ENCODE data around the gene RNF213. TPM values are rescaled to one million over a fixed set of nuclear protein-coding genes. Genes with fewer than 3 reads are reported as not detected.

Gene RNF213
- total and polyA plus RNA-seq, 4 donors = 18.2 to 104 (median 33.5) TPM

DNA sequence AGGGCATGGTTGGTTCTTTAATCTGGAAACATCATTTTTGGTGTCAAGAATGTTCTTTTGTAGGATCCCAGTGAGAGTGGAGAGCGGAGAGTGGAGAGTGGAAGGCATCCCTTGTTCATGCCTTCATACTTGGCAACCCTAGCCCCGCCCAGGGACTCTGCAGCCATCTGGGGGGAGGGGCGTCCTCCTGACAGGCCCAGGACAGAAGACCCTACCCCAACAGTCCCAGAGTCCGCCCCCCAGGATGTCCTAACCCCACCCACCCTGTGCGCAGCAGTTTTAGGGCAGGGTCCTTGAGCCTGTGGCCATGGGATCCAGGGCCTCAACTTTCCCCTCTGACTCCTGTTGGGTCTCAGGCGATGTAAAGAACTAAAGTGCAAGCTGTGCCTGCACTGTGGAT lies 36.0 kb upstream of the RNF213 start (continued):
- TF ChIP-seq REST (IDR thresholded peaks at IDR 0.05) (no peak), RAD21 (IDR thresholded peaks at IDR 0.05) (no peak), FOXA2 (IDR thresholded peaks at IDR 0.05) (no peak), GABPA (IDR thresholded peaks at IDR 0.05 in 1 of 2, conservative IDR thresholded peaks at IDR 0.05 in 1 of 2) (no peak), SP1 (IDR thresholded peaks at IDR 0.05) (no peak)

DNA sequence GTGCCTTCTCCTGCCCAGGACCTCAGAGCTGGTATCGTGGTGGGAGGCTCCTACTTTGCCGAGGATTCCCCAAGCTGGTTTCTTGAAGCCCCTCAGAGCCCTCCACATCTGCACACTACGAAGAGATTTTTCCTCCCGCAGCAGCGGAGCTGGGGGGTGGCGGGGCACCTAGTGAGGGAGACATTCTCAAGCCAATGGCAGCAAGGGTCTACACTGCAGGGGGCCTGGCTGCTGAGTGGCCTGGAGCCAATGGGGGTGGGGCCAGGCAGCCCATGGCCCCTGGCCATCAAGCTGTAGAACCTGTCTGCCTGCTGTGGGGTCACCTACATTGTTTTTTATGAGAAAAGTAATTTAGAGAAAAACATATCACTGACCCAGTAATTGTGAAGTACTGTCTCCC lies 35.4 kb upstream of the RNF213 start:
- H3K27ac ChIP-seq (ENCODE audit: low read depth in 1 of 2, low read length in 2 of 2) = no peak overlapping the region
- H3K27me3 ChIP-seq (ENCODE audit: control insufficient read depth in 4 of 4, insufficient read depth in 4 of 4, low read length in 3 of 4) = no peaks in the 10 kb centered on the region
- H3K9ac ChIP-seq (ENCODE audit: low read depth in 1 of 2, low read length in 2 of 2) = no peak overlapping the region
- peaks cover 0 to 2% (median 0%) of the 10 kb centered on the region in 4 donors for H3K36me3 ChIP-seq (ENCODE audit: control insufficient read depth in 4 of 4, insufficient read depth in 3 of 4, low read depth in 1 of 4, low read length in 3 of 4)
- H3K4me1 ChIP-seq (ENCODE audit: control insufficient read depth in 4 of 4, insufficient read depth in 4 of 4, low read length in 3 of 4) = peaks cover 0 to 7% (median 5%) of the 10 kb centered on the region in 4 donors
- TF ChIP-seq RXRA (IDR thresholded peaks at IDR 0.05) (no peak), MAX (IDR thresholded peaks at IDR 0.05) (no peak), EGR1 (IDR thresholded peaks at IDR 0.05; ENCODE audit: low read depth in 2 of 2) (no peak), FOXA1 (IDR thresholded peaks at IDR 0.05) (no peak)
- no peak overlapping the region for H3K4me3 ChIP-seq (ENCODE audit: low read depth in 1 of 3, low read length in 3 of 3)
- DNase-seq (ENCODE audit: low spot score) = no peak
- H3K9me3 ChIP-seq (ENCODE audit: control insufficient read depth in 4 of 4, low read length in 3 of 4) = no peaks in the 10 kb centered on the region
- 90% methylated on average over 6 of the region's 6 CpGs for WGBS

GRCh38 chr17:80227156-80227555 lies 33.5 kb upstream of the RNF213 start:
- peaks cover 0 to under 1% (median under 1%) of the 10 kb centered on the region in 4 donors for H3K9me3 ChIP-seq (ENCODE audit: control insufficient read depth in 4 of 4, low read length in 3 of 4)
- 95% methylated on average over 4 of the region's 4 CpGs for WGBS
- no peak overlapping the region for H3K4me3 ChIP-seq (ENCODE audit: low read depth in 1 of 3, low read length in 3 of 3)
- H3K36me3 ChIP-seq (ENCODE audit: control insufficient read depth in 4 of 4, insufficient read depth in 3 of 4, low read depth in 1 of 4, low read length in 3 of 4) = peaks cover 0 to 2% (median under 1%) of the 10 kb centered on the region in 4 donors
- TF ChIP-seq HNF4A (conservative IDR thresholded peaks at IDR 0.05) (no peak), SP1 (IDR thresholded peaks at IDR 0.05) (no peak), REST (IDR thresholded peaks at IDR 0.05) (no peak), FOXA2 (IDR thresholded peaks at IDR 0.05) (no peak)
- no peaks in the 10 kb centered on the region for H3K27me3 ChIP-seq (ENCODE audit: control insufficient read depth in 4 of 4, insufficient read depth in 4 of 4, low read length in 3 of 4)
- no peak for DNase-seq (ENCODE audit: low spot score)
- H3K4me1 ChIP-seq (ENCODE audit: control insufficient read depth in 4 of 4, insufficient read depth in 4 of 4, low read length in 3 of 4) = no peaks in the 10 kb centered on the region
- no peak overlapping the region for H3K9ac ChIP-seq (ENCODE audit: low read depth in 1 of 2, low read length in 2 of 2)
- no peak overlapping the region for H3K27ac ChIP-seq (ENCODE audit: low read depth in 1 of 2, low read length in 2 of 2)

All from liver (tissue), 9 donors.